ENCODE results near the gene MEGF6.

GRCh38 chr1:3509721-3510120 lies 101.6 kb downstream of the MEGF6 start:
- TF ChIP-seq CTCF (IDR thresholded peaks at IDR 0.05) (no peak), ZFX (IDR thresholded peaks at IDR 0.05; ENCODE audit: borderline replicate concordance) (no peak)
